DMS153 (cell line): Measurements from ENCODE around the gene SUCNR1.
"Not testable (repeated sequence)": the region's sequence is repeated elsewhere in the genome, so short reads cannot be mapped to it uniquely, and the experiment has no call there.

Experiments used
- DNase-seq: peaks from one replicate; lab custom pipeline; 2025; lab: John Stamatoyannopoulos, UW

The SUCNR1 gene, protein sequence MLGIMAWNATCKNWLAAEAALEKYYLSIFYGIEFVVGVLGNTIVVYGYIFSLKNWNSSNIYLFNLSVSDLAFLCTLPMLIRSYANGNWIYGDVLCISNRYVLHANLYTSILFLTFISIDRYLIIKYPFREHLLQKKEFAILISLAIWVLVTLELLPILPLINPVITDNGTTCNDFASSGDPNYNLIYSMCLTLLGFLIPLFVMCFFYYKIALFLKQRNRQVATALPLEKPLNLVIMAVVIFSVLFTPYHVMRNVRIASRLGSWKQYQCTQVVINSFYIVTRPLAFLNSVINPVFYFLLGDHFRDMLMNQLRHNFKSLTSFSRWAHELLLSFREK

DNA sequence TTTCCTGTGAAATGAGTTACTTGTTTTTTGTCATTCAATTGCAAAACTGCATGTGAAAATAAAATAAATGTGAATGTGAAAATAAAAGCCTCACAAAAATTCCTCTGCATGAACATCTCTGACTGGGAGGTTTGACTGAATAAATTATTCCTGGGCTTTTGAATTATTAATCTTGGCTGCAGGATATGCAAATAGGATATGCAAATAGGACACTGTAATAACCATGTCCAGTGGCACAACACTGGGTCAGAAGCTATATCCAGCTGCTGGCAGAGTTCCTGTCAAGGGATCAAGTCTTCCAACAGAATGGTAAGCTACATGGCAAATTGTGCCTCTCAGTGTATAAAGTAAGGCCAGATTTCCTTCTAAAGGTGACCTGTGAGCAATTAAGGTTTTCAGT is at the start of gene SUCNR1:
Gene SUCNR1, plus strand, starts transcription at position 246 of the 400 bp plus-strand sequence. CDS start 6,250 bp downstream, outside the sequence.
- no peak for DNase-seq

DNA sequence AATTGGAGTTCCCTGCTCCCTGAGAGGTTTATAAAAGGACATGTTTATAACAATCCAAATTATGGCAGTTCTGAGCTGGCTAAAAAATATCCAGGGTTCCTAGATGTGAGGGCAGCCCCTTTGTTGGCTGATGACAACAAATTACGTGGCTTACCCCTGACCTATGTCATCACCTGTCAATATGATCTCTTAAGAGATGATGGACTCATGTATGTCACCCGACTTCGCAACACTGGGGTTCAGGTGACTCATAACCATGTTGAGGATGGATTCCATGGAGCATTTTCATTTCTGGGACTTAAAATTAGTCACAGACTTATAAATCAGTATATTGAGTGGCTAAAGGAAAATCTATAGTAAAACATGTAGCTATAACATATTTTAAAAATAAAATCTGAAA is 45.6 kb upstream of the SUCNR1 start:
- DNase-seq = no peak

GRCh38 chr3:151835751-151836525 is 37.5 kb upstream of the SUCNR1 start:
- DNase-seq = no peak

GRCh38 chr3:151837057-151837456 is 36.4 kb upstream of the SUCNR1 start:
- no peak for DNase-seq

DNA sequence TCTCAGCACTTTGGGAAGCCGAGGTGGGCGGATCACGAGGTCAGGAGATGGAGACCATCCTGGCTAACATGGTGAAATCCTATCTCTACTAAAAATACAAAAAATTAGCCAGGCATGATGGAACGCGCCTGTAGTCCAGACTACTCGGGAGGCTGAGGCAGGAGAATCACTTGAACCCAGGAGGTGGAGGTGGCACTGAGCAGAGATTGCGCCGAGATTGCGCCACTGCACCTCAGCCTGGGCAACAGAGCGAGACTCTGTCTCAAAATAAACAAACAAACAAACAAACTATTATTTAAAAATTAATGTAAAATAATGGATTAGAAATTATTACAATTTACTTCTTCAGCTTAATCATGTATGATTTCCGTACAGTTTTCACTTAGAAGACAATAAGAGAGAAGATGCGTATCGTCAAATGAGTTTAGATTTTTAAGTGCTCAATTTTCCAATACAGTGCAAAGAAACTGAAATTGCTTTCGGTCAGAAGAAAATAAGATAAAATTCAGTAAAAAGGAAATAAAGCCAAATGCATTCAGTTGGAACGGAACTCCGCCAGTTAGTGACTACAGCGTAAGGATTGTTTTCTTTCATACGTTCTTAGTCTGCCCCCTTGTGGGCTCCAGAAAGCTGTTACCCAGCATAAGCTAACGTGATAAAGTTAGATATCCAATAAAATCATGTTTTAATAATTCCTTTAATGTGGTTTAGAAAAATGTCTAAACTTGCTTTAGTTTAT is 34.7 kb upstream of the SUCNR1 start:
- peak; percentile 5 for DNase-seq

- no peak for DNase-seq
Observed at GRCh38 chr3:151839313-151839631, 34.2 kb upstream of the SUCNR1 start.

GRCh38 chr3:151841801-151842200 is 31.6 kb upstream of the SUCNR1 start:
- DNase-seq = no peak

DNA sequence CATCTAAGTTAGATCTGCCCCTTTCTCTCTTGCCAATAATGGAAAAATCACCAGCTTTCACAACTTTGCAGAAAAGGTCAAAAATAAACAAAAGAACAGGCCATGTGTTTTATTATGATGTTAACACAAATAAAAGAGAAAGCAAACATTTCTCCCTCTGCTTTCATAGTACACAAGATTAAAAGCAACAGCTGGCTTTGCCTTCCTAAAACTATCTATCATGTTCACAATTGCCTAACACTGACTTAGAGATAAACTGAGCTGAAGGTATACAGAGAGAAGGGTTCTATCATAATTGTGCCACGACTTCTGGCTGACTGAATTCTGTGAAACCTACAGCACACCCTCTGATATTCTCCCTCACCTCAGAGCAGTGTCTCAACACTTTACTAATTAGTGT is 30.2 kb upstream of the SUCNR1 start:
- no peak for DNase-seq

GRCh38 chr3:151845306-151845905 is 28.0 kb upstream of the SUCNR1 start:
- DNase-seq = no peak

- not testable (repeated sequence) for DNase-seq
Observed at GRCh38 chr3:151850065-151850464, 23.4 kb upstream of the SUCNR1 start.

DNA sequence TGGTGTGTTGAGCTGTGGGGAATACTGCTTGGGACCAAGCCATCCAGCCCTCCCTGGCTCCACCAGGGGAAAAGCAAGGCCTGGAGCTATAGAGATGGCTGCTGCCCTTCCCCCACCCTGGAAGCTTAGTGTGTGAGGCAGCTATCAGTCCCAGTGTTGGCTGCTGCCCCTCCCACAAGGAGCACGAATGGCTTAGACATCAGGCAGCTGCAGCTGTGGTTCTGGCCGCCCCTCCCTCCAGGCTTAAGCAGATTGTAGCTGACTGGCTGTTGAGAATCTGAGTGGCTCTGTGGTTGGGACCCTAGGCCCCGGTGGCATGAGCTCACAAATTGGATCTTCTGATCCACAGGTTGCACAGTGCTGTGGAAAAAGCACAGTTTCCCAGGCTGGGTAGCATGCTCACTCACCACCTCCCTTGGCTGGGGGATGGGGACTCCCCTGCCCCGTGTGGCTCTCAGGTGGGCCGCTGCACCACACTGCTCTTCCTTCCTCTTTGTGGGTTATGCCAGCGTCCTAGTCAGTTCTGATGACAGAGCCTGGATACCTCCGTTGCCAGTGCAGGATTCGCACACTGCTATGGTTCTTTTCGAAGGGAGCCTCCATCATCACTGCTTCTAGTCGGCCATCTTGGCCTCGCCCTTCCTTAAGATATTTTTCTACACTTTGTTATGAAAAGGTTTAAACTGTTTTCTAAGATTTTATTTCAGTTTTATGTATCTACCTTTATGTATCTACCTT is 21.2 kb upstream of the SUCNR1 start:
- DNase-seq = no peak

DNA sequence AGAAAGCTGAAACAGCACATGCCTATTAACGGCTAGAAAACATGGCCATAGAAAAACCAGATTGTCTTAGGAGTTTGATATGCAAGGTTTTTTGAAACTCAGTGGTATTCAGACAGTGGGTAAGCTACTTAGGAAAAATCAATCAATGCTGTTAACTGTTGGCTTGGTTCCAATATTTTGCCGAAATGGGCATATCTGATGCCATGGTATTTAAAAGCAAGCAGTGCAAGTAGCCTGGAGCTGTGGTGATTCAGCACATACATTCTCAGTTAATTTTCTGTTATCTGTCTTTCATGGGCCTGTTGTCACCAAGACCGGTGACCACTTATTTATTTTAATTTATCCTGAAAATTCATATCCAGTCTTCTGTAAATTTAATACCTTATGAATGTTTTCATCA is 17.3 kb upstream of the SUCNR1 start:
- DNase-seq = no peak

- DNase-seq = no peak
Observed at GRCh38 chr3:151856641-151857040, 16.8 kb upstream of the SUCNR1 start.

DNA sequence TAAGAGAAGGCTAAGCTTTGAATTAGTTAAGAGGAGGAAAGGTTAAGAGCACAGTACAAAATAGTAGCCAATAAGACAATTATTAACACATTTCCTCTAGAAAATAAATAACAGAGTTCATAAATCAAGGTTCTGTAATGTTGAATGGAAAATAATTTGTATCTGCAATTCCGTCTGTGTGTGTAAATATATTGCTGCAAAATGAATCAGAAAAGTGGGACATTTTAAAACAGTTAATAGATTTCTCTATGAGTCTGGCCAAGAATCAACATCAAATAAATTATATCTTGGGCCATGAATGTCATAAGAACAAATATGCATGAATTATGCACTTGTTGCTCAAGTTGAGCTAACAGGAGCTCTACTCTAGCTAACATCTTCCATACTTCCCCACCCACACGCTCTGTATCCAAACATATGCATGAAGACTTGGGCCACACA is 14.2 kb upstream of the SUCNR1 start:
- no peak for DNase-seq

GRCh38 chr3:151859905-151860304 is 13.5 kb upstream of the SUCNR1 start:
- DNase-seq = no peak

GRCh38 chr3:151863611-151864010 is 9.8 kb upstream of the SUCNR1 start:
- no peak for DNase-seq

DNA sequence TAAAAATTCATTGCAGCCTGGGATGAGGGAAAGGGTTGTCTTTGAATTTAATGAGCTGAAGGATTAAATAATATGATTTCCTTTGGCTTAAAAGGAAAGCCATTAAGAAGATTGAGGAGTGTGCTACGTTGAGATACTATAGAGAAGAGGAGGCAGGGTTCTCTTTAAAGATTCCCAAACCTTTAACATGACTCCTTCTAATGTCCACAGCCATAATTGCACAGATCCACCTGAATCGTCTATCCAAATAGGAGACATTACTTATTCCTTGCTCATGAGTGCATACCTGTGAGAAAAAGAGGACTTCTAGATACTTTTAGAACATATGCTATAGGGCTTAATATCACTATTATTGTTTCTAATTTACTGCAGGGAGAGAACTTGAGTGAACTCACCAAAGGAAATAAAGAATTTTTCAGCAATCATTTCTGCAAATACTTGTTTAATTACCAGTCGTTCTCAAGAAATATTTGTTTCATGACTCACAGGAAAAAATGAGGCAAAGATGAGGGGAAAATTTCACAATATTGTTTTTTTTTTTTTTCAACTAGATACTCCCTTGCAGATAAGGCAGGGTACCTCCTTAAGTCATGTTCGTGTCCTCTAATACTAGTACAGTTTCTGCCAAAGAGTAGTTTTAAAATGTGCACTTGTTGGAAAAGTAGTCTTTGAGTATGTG is 8.9 kb upstream of the SUCNR1 start:
- no peak for DNase-seq

GRCh38 chr3:151866711-151867410 is 6.6 kb upstream of the SUCNR1 start:
- no peak for DNase-seq

DNA sequence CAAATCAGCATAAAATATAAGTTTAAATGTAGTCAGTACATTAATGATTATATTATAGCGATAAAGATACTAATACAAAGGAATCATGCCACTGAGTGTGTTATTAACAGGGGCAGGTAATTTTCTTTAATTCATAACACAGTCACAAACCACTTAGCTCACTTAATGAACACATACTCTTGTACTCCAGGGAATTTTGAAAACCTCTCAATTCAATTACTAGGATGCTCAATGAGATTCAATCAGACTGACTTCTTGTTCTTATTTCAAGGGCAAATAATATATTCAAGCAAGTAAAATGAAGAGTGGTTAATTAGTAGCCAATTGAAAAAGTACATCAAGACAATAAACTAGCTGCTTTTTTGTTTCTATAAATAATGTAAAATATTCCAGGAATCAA is 5.8 kb upstream of the SUCNR1 start:
- no peak for DNase-seq

- no peak for DNase-seq
Observed at GRCh38 chr3:151869181-151869580, 4.3 kb upstream of the SUCNR1 start.
